GM12878 (cell line): ENCODE measurements around the gene SELENOO. TPM values are rescaled to one million over a fixed set of nuclear protein-coding genes. Genes with fewer than 3 reads are reported as not detected.

Source experiments
- ASH2L ChIP-seq: fragments of 300-600, 200-600 bp; sonication (generic); IDR thresholded peaks from 2 replicates; pipeline ENCODE4 v1.6.1; 2017; ENCODE audit warnings: low read depth, mild to moderate bottlenecking, borderline replicate concordance
- BACH1 ChIP-seq: fragments of 450-650 bp; IDR thresholded peaks from 2 replicates; pipeline ENCODE4 v1.6.1; 2017; ENCODE audit warnings: mild to moderate bottlenecking, borderline replicate concordance
- BCL11A ChIP-seq: IDR thresholded peaks from 2 replicates; pipeline ENCODE4 v1.6.1; 2011; ENCODE audit warnings: low read depth, low read length
- EZH2 ChIP-seq: IDR thresholded peaks from 2 replicates; pipeline ENCODE4 v1.6.1; 2012; ENCODE audit warnings: low read depth, mild to moderate bottlenecking, control low read depth, inconsistent platforms, low read length, borderline replicate concordance; ENCODE audit not compliant: control insufficient read depth
- HDGF ChIP-seq: fragments of 450-650 bp; IDR thresholded peaks from 2 replicates; pipeline ENCODE4 v1.6.1; 2016; ENCODE audit warnings: antibody characterized with exemption
- IRF4 ChIP-seq: IDR thresholded peaks from 2 replicates; pipeline ENCODE4 v1.6.1; 2011; ENCODE audit warnings: low read depth, low read length
- JUNB ChIP-seq: IDR thresholded peaks from 2 replicates; pipeline ENCODE4 v1.6.1; 2016; ENCODE audit warnings: antibody characterized with exemption, mild to moderate bottlenecking
- LARP7 ChIP-seq: fragments of 450-650 bp; IDR thresholded peaks from 2 replicates; pipeline ENCODE4 v1.6.1; 2017; ENCODE audit warnings: mild to moderate bottlenecking
- MXI1 ChIP-seq: fragments of 150-350 bp; IDR thresholded peaks from 2 replicates; pipeline ENCODE4 v1.6.1; 2011; ENCODE audit warnings: low read depth, mild to moderate bottlenecking, inconsistent platforms, low read length, improper control_type of control experiment
- PAX5 ChIP-seq: IDR thresholded peaks from 2 replicates; pipeline ENCODE4 v1.6.1; 2011; ENCODE audit warnings: low read depth, low read length, borderline replicate concordance
- SMC3 ChIP-seq: IDR thresholded peaks from 2 replicates; pipeline ENCODE4 v1.6.1; 2011; ENCODE audit warnings: low read length, improper control_type of control experiment, borderline replicate concordance
- STAT3 ChIP-seq: IDR thresholded peaks from 2 replicates; pipeline ENCODE4 v1.6.1; 2011; ENCODE audit warnings: low read depth, low read length, improper control_type of control experiment
- ZBED1 ChIP-seq: IDR thresholded peaks from 2 replicates; pipeline ENCODE4 v1.6.1; 2016; ENCODE audit warnings: borderline replicate concordance
- polyA plus RNA-seq, 11 experiments: library from polyadenylated mRNA; depleted of rRNA in 4 of 11; unstranded in 6 of 11; stranded (reverse) in 5 of 11; fragments of >200 nt; fragmentation: Nextera tagmentation in 4 of 11; fragmentation: Illumina TruSeq in 1 of 11; extraction: Ambion mirVana in 4 of 11; extraction: Trizol in 1 of 11; gene quantifications; 1 replicate in 1 of 11; 2 replicates in 10 of 11; pipeline versions ENCODE4 v1.2.1 to v1.2.3, GENCODE V29; 2011 to 2016; ENCODE audit warnings: inconsistent platforms in 2 of 11, missing spikeins in 2 of 11, low read depth in 1 of 11
- total RNA-seq, 4 experiments: library from RNA; depleted of rRNA in 3 of 4; stranded (reverse); fragments of >200 nt in 3 of 4; fragmentation: Illumina TruSeq in 1 of 4; extraction: Trizol in 1 of 4; gene quantifications; 2 replicates each; pipeline versions ENCODE4 v1.2.1 to v1.2.3, GENCODE V29; 2013 to 2021
- TF ChIP-seq, protein P1 (sequence below): fragments of 450-650 bp; IDR thresholded peaks from 2 replicates; pipeline ENCODE4 v1.6.1; 2017; ENCODE audit warnings: mild to moderate bottlenecking
- TF ChIP-seq, protein P2 (sequence below): IDR thresholded peaks from 2 replicates; pipeline ENCODE4 v1.6.1; 2012; ENCODE audit warnings: low read depth, low read length, improper control_type of control experiment
- TF ChIP-seq, protein P3 (sequence below): fragments of 450-650 bp; IDR thresholded peaks from 2 replicates; pipeline ENCODE4 v1.6.1; 2017; ENCODE audit warnings: mild to moderate bottlenecking, low read depth, inconsistent platforms; ENCODE audit not compliant: poor library complexity, severe bottlenecking
- TF ChIP-seq, protein P4 (sequence below): fragments of 450-650 bp; formaldehyde crosslinking; IDR thresholded peaks from 2 replicates; pipeline ENCODE4 v1.5.0; 2022; ENCODE audit warnings: mild to moderate bottlenecking, missing genetic modification characterization
- TF ChIP-seq, protein P5 (sequence below): fragments of 450-650 bp; IDR thresholded peaks from 2 replicates; pipeline ENCODE4 v1.6.1; 2016; ENCODE audit warnings: mild to moderate bottlenecking

Gene SELENOO
- total and polyA plus RNA-seq, 10 of the 15 experiments (the other 5 are each of a cell fraction or from before 2014, with no cell fraction given), result 0.42 to 23.3 (median 3.3) TPM

DNA sequence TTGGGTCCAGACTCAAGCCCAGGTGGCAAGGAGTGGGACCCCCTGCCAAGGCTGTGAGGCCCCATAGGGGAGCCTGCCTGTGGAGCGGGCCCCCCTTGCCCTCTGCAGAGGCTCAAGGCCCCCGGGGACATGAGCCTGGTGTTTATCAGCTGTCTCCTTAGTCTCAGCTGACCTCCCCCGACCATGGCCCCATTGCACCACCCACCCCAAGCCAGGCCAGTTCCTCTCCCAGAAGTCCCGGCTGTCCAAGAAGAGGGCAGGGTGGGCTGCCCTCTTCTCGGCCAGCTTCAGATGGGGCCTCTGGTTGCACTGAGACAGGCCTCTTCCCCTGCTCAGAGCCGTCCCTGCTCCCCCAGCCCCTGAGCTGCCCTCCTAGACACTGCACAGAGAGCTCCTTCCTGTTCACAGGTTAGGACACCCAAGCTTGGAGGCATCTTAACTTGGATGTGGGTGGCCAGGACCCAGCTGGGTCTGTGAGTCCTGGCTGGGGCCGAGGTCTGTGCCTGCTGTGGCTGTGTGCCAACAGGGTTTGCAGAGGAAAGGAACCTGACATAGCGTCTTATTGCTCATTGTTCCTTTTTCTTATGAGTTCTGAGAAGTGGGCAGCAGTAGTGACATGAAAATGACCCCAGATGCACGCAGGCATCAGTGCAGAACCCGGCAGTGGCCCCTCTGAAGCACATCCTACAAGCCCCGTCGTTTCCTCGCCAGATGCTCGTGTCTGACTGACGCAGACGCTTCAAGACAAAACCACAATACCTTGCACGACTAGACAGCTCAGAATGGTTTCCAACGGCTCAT is 9.7 kb upstream of the SELENOO start (continued):
- TF ChIP-seq, protein P1, sequence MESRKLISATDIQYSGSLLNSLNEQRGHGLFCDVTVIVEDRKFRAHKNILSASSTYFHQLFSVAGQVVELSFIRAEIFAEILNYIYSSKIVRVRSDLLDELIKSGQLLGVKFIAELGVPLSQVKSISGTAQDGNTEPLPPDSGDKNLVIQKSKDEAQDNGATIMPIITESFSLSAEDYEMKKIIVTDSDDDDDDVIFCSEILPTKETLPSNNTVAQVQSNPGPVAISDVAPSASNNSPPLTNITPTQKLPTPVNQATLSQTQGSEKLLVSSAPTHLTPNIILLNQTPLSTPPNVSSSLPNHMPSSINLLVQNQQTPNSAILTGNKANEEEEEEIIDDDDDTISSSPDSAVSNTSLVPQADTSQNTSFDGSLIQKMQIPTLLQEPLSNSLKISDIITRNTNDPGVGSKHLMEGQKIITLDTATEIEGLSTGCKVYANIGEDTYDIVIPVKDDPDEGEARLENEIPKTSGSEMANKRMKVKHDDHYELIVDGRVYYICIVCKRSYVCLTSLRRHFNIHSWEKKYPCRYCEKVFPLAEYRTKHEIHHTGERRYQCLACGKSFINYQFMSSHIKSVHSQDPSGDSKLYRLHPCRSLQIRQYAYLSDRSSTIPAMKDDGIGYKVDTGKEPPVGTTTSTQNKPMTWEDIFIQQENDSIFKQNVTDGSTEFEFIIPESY, result no peak
- TF ChIP-seq ASH2L, result 0 out of 2 replicates have a peak, but pooled peaks have one; percentile 49
- TF ChIP-seq JUNB, result peak; percentile 24; the same call in 1 of the 2 replicates
- TF ChIP-seq, protein P2, sequence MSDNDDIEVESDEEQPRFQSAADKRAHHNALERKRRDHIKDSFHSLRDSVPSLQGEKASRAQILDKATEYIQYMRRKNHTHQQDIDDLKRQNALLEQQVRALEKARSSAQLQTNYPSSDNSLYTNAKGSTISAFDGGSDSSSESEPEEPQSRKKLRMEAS, result no peak
- peak; percentile 70 for TF ChIP-seq BCL11A
- TF ChIP-seq EZH2, result no peak
- no peak for TF ChIP-seq HDGF
- no peak for TF ChIP-seq SMC3
- TF ChIP-seq LARP7, result 0 out of 2 replicates have a peak, but pooled peaks have one; percentile 13
- TF ChIP-seq MXI1, result no peak; the same call in 1 of the 2 replicates
- peak; percentile 39; the same call in 1 of the 2 replicates for TF ChIP-seq ZBED1
- TF ChIP-seq IRF4, result no peak
- TF ChIP-seq, protein P3, sequence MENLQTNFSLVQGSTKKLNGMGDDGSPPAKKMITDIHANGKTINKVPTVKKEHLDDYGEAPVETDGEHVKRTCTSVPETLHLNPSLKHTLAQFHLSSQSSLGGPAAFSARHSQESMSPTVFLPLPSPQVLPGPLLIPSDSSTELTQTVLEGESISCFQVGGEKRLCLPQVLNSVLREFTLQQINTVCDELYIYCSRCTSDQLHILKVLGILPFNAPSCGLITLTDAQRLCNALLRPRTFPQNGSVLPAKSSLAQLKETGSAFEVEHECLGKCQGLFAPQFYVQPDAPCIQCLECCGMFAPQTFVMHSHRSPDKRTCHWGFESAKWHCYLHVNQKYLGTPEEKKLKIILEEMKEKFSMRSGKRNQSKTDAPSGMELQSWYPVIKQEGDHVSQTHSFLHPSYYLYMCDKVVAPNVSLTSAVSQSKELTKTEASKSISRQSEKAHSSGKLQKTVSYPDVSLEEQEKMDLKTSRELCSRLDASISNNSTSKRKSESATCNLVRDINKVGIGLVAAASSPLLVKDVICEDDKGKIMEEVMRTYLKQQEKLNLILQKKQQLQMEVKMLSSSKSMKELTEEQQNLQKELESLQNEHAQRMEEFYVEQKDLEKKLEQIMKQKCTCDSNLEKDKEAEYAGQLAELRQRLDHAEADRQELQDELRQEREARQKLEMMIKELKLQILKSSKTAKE, result peak; percentile 86
- TF ChIP-seq, protein P4, sequence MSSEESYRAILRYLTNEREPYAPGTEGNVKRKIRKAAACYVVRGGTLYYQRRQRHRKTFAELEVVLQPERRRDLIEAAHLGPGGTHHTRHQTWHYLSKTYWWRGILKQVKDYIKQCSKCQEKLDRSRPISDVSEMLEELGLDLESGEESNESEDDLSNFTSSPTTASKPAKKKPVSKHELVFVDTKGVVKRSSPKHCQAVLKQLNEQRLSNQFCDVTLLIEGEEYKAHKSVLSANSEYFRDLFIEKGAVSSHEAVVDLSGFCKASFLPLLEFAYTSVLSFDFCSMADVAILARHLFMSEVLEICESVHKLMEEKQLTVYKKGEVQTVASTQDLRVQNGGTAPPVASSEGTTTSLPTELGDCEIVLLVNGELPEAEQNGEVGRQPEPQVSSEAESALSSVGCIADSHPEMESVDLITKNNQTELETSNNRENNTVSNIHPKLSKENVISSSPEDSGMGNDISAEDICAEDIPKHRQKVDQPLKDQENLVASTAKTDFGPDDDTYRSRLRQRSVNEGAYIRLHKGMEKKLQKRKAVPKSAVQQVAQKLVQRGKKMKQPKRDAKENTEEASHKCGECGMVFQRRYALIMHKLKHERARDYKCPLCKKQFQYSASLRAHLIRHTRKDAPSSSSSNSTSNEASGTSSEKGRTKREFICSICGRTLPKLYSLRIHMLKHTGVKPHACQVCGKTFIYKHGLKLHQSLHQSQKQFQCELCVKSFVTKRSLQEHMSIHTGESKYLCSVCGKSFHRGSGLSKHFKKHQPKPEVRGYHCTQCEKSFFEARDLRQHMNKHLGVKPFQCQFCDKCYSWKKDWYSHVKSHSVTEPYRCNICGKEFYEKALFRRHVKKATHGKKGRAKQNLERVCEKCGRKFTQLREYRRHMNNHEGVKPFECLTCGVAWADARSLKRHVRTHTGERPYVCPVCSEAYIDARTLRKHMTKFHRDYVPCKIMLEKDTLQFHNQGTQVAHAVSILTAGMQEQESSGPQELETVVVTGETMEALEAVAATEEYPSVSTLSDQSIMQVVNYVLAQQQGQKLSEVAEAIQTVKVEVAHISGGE, result no peak
- peak; percentile 95 for TF ChIP-seq PAX5
- no peak for TF ChIP-seq STAT3
- 0 out of 2 replicates have a peak, but pooled peaks have one; percentile 10 for TF ChIP-seq BACH1
- TF ChIP-seq, protein P5, sequence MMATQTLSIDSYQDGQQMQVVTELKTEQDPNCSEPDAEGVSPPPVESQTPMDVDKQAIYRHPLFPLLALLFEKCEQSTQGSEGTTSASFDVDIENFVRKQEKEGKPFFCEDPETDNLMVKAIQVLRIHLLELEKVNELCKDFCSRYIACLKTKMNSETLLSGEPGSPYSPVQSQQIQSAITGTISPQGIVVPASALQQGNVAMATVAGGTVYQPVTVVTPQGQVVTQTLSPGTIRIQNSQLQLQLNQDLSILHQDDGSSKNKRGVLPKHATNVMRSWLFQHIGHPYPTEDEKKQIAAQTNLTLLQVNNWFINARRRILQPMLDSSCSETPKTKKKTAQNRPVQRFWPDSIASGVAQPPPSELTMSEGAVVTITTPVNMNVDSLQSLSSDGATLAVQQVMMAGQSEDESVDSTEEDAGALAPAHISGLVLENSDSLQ, result peak; percentile 87
